ENCODE results near the gene SARDH. TPM values are rescaled to one million over a fixed set of nuclear protein-coding genes. Genes with fewer than 3 reads are reported as not detected.

SARDH gene
- total and polyA plus RNA-seq, 2 donors (not counting 1 experiment from before 2014, with no cell fraction given): 2.5 to 4.8 TPM

GRCh38 chr9:133635533-133636531 lies 102.3 kb downstream of the SARDH start, which contains the start of gene DBH:
DBH (plus strand) TSS chr9:133636363; CDS start chr9:133636372, 9 bp downstream.
- Histone ChIP-seq H2AFZ (ENCODE audit: low read length) (no peak within 1 kb of the TSS), H3K4me3 (replicated peaks in 1 of 4; ENCODE audit: control extremely low read depth in 1 of 4, insufficient read depth in 1 of 4, low read depth in 3 of 4, low read length in 4 of 4) (no peak within 1 kb of the TSS), H3K27me3 (ENCODE audit: control insufficient read depth, insufficient read depth, low read length) (no peaks in the 10 kb centered on the region), H3K79me2 (ENCODE audit: control insufficient read depth, insufficient read depth, low read length) (no peaks in the 10 kb centered on the region), H3K9me3 (ENCODE audit: control insufficient read depth, insufficient read depth, low read depth, low read length) (no peaks in the 10 kb centered on the region), H3K4me2 (ENCODE audit: extremely low read depth, insufficient read depth, low read length) (no peak within 1 kb of the TSS), H4K20me1 (ENCODE audit: control insufficient read depth, extremely low read depth, insufficient read depth, low read length) (no peaks in the 10 kb centered on the region), H3K9ac (ENCODE audit: insufficient read depth, low read length) (no peak within 1 kb of the TSS), H3K27ac (ENCODE audit: insufficient read depth, low read length) (no peak within 1 kb of the TSS), H3K36me3 (ENCODE audit: control insufficient read depth, insufficient read depth, low read length) (no peaks in the 10 kb centered on the region), H3K4me1 (ENCODE audit: control insufficient read depth, extremely low read depth, insufficient read depth, low read length) (no peaks in the 10 kb centered on the region)
- TF ChIP-seq, protein P1, sequence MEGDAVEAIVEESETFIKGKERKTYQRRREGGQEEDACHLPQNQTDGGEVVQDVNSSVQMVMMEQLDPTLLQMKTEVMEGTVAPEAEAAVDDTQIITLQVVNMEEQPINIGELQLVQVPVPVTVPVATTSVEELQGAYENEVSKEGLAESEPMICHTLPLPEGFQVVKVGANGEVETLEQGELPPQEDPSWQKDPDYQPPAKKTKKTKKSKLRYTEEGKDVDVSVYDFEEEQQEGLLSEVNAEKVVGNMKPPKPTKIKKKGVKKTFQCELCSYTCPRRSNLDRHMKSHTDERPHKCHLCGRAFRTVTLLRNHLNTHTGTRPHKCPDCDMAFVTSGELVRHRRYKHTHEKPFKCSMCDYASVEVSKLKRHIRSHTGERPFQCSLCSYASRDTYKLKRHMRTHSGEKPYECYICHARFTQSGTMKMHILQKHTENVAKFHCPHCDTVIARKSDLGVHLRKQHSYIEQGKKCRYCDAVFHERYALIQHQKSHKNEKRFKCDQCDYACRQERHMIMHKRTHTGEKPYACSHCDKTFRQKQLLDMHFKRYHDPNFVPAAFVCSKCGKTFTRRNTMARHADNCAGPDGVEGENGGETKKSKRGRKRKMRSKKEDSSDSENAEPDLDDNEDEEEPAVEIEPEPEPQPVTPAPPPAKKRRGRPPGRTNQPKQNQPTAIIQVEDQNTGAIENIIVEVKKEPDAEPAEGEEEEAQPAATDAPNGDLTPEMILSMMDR (conservative IDR thresholded peaks at IDR 0.05 in 1 of 2, IDR thresholded peaks at IDR 0.05 in 1 of 2; ENCODE audit: low read depth in 1 of 2, low read length in 2 of 2): no peak
- TF ChIP-seq EZH2 (IDR thresholded peaks at IDR 0.05; ENCODE audit: low read length, missing control alignments): no peak
- DNase-seq (ENCODE audit: low read depth in 2 of 2): no peak

DNA sequence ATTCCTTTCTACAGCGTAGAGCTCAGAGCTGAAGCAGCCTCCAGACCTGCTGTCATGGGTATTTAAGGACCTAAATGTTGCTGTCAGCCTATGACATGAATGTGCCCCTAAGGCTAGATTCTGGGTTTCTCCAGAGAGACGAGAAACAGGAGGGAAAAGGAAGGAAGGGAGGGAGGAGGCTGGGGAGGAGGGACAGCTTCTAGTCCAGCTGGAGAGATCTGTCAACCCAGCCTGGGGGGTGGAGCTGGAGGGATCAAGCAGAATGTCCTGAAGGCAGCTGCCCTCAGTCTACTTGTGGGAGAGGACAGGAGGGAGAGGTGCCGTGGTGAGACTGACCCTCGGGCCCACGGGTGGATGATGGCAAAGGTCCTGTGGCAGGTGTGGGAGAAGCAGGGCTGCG lies 103.1 kb downstream of the SARDH start:
- no peak overlapping the region for H2AFZ ChIP-seq (ENCODE audit: low read length)
- H4K20me1 ChIP-seq (ENCODE audit: control insufficient read depth, extremely low read depth, insufficient read depth, low read length): no peaks in the 10 kb centered on the region
- no peaks in the 10 kb centered on the region for H3K27me3 ChIP-seq (ENCODE audit: control insufficient read depth, insufficient read depth, low read length)
- H3K36me3 ChIP-seq (ENCODE audit: control insufficient read depth, insufficient read depth, low read length): no peaks in the 10 kb centered on the region
- no peaks in the 10 kb centered on the region for H3K79me2 ChIP-seq (ENCODE audit: control insufficient read depth, insufficient read depth, low read length)
- H3K4me2 ChIP-seq (ENCODE audit: extremely low read depth, insufficient read depth, low read length): no peak overlapping the region
- no peak overlapping the region for H3K4me3 ChIP-seq (replicated peaks in 1 of 4; ENCODE audit: control extremely low read depth in 1 of 4, insufficient read depth in 1 of 4, low read depth in 3 of 4, low read length in 4 of 4)
- H3K4me1 ChIP-seq (ENCODE audit: control insufficient read depth, extremely low read depth, insufficient read depth, low read length): no peaks in the 10 kb centered on the region
- TF ChIP-seq, protein P1 (conservative IDR thresholded peaks at IDR 0.05 in 1 of 2, IDR thresholded peaks at IDR 0.05 in 1 of 2; ENCODE audit: low read depth in 1 of 2, low read length in 2 of 2): no peak
- TF ChIP-seq EZH2 (IDR thresholded peaks at IDR 0.05; ENCODE audit: low read length, missing control alignments): no peak
- H3K27ac ChIP-seq (ENCODE audit: insufficient read depth, low read length): no peak overlapping the region
- H3K9ac ChIP-seq (ENCODE audit: insufficient read depth, low read length): no peak overlapping the region
- DNase-seq (ENCODE audit: low read depth in 2 of 2): no peak
- H3K9me3 ChIP-seq (ENCODE audit: control insufficient read depth, insufficient read depth, low read depth, low read length): no peaks in the 10 kb centered on the region

DNA sequence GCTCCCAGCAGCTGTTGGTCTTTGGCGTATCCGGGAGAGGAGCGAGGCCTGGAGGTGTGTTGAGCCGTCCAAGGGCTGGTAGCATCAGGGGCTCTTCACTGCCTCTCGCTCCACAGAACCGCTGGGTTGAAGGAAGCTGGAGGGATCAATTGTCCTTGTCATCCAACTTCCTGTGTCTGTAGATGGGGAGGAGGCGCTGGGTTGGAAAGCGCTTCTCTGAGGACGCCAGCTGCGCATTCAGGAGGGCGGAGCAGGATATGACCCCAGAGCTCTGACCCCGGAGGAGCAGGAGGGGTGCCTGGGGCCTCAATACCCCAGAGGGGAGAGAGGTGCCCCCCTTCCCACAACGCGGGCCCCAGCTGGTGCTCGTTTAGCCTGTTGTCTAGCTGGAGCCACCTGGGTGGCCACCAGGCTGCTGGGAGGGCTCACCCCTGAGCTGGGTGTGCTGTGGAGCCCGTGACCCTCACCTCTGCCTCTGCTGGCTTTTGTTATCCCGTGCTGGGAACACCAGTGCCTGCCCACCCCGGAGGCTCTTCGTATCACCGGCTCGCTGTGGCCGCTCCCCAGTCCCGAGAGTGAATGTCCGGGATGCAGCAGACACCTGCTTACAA lies 104.0 kb downstream of the SARDH start:
- Histone ChIP-seq H3K36me3 (ENCODE audit: control insufficient read depth, insufficient read depth, low read length) (no peaks in the 10 kb centered on the region), H2AFZ (ENCODE audit: low read length) (no peak overlapping the region), H4K20me1 (ENCODE audit: control insufficient read depth, extremely low read depth, insufficient read depth, low read length) (no peaks in the 10 kb centered on the region), H3K27ac (ENCODE audit: insufficient read depth, low read length) (no peak overlapping the region), H3K27me3 (ENCODE audit: control insufficient read depth, insufficient read depth, low read length) (no peaks in the 10 kb centered on the region), H3K4me1 (ENCODE audit: control insufficient read depth, extremely low read depth, insufficient read depth, low read length) (no peaks in the 10 kb centered on the region), H3K4me2 (ENCODE audit: extremely low read depth, insufficient read depth, low read length) (no peak overlapping the region), H3K9me3 (ENCODE audit: control insufficient read depth, insufficient read depth, low read depth, low read length) (no peaks in the 10 kb centered on the region), H3K79me2 (ENCODE audit: control insufficient read depth, insufficient read depth, low read length) (no peaks in the 10 kb centered on the region), H3K9ac (ENCODE audit: insufficient read depth, low read length) (no peak overlapping the region), H3K4me3 (replicated peaks in 1 of 4; ENCODE audit: control extremely low read depth in 1 of 4, insufficient read depth in 1 of 4, low read depth in 3 of 4, low read length in 4 of 4) (no peak overlapping the region)
- DNase-seq (ENCODE audit: low read depth in 2 of 2): no peak
- TF ChIP-seq, protein P1 (conservative IDR thresholded peaks at IDR 0.05 in 1 of 2, IDR thresholded peaks at IDR 0.05 in 1 of 2; ENCODE audit: low read depth in 1 of 2, low read length in 2 of 2): no peak
- TF ChIP-seq EZH2 (IDR thresholded peaks at IDR 0.05; ENCODE audit: low read length, missing control alignments): no peak

Measured in fibroblast of lung (primary cell).